WTC11 (cell line): Measurements from ENCODE around the gene NANP. TPM values are rescaled to one million over a fixed set of nuclear protein-coding genes. Genes with fewer than 3 reads are reported as not detected.
A peak's percentile ranks its signal among the peaks of the same experiment; 100 is the strongest.

Experiments used
- ATAC-seq: fragments of 200-7000 bp; cut with Tn5 transposase; 2 replicates; pipeline ENCODE4 v1.10.0; 2021; ENCODE audit warnings: mild to moderate bottlenecking, moderate library complexity
- CTCF ChIA-PET: fragments of 300-600 bp; sonication (Branson Sonifier 250); formaldehyde crosslinking; loops from one replicate; lab custom pipeline; 2021; ENCODE audit warnings: antibody characterized with exemption; lab: Charles Lee
- POLR2A ChIA-PET: fragments of 350-600 bp; sonication (Branson Sonifier 250); formaldehyde crosslinking; loops from one replicate; lab custom pipeline; 2021; ENCODE audit warnings: antibody characterized with exemption; lab: Charles Lee
- DNase-seq: peaks from one replicate; pipeline ENCODE4 v3.0.0; 2021; ENCODE audit warnings: low spot score
- H3K27ac Mint-ChIP-seq: 2 replicates; pipeline ENCODE4 v1.8.0; 2021; ENCODE audit warnings: mixed read lengths
- H3K27me3 Mint-ChIP-seq: 2 replicates; pipeline ENCODE4 v1.8.0; 2021; ENCODE audit warnings: low read depth, mild to moderate bottlenecking, moderate library complexity, mixed read lengths
- H3K36me3 Mint-ChIP-seq: 2 replicates; pipeline ENCODE4 v1.8.0; 2021; ENCODE audit warnings: mixed read lengths
- H3K4me1 Mint-ChIP-seq: 2 replicates; pipeline ENCODE4 v1.8.0; 2022; ENCODE audit warnings: mixed read lengths
- H3K4me3 Mint-ChIP-seq: 2 replicates; pipeline ENCODE4 v1.8.0; 2021; ENCODE audit warnings: mild to moderate bottlenecking, moderate library complexity, mixed read lengths
- H3K9me3 Mint-ChIP-seq: 2 replicates; pipeline ENCODE4 v1.8.0; 2021; ENCODE audit warnings: mixed read lengths
- ARID4B ChIP-seq: sonication (generic); formaldehyde crosslinking; IDR thresholded peaks from 2 replicates; pipeline ENCODE4 v1.8.0; 2023; ENCODE audit warnings: missing genetic modification reagents, mild to moderate bottlenecking, borderline replicate concordance
- CBFB ChIP-seq: sonication (generic); formaldehyde crosslinking; IDR thresholded peaks from 2 replicates; pipeline ENCODE4 v1.8.1; 2022; ENCODE audit warnings: mild to moderate bottlenecking, low read depth, missing genetic modification reagents
- FOXJ3 ChIP-seq: sonication (generic); formaldehyde crosslinking; IDR thresholded peaks from 2 replicates; pipeline ENCODE4 v1.9.0; 2021; ENCODE audit warnings: missing genetic modification reagents, mild to moderate bottlenecking, borderline replicate concordance
- FOXP4 ChIP-seq: sonication (generic); formaldehyde crosslinking; IDR thresholded peaks from 2 replicates; pipeline ENCODE4 v1.8.0; 2022; ENCODE audit warnings: mild to moderate bottlenecking, missing genetic modification reagents
- GRHL2 ChIP-seq: fragments of 250-450 bp; sonication (Bioruptor Pico); IDR thresholded peaks from 2 replicates; pipeline ENCODE4 v1.8.0; 2022; ENCODE audit warnings: mild to moderate bottlenecking, moderate library complexity; ENCODE audit not compliant: insufficient replicate concordance, severe bottlenecking
- IRF1 ChIP-seq: sonication (generic); formaldehyde crosslinking; IDR thresholded peaks from 2 replicates; pipeline ENCODE4 v1.8.0; 2023; ENCODE audit warnings: missing genetic modification reagents
- MLX ChIP-seq: sonication (generic); formaldehyde crosslinking; IDR thresholded peaks from 2 replicates; pipeline ENCODE4 v1.8.1; 2023; ENCODE audit warnings: mild to moderate bottlenecking, missing genetic modification reagents, moderate library complexity
- NR2C2 ChIP-seq: sonication (generic); formaldehyde crosslinking; IDR thresholded peaks from 2 replicates; pipeline ENCODE4 v1.8.0; 2022; ENCODE audit warnings: mild to moderate bottlenecking, missing genetic modification reagents
- PRRX2 ChIP-seq: fragments of 250-450 bp; sonication (Bioruptor Pico); IDR thresholded peaks from 2 replicates; pipeline ENCODE4 v1.8.0; 2021; ENCODE audit warnings: mild to moderate bottlenecking
- RORB ChIP-seq: fragments of 250-450 bp; sonication (Bioruptor Pico); IDR thresholded peaks from 2 replicates; pipeline ENCODE4 v1.9.0; 2021; ENCODE audit warnings: mild to moderate bottlenecking
- SMAD3 ChIP-seq: sonication (generic); formaldehyde crosslinking; IDR thresholded peaks from 2 replicates; pipeline ENCODE4 v1.8.0; 2022; ENCODE audit warnings: missing genetic modification reagents, mild to moderate bottlenecking, borderline replicate concordance
- SOX15 ChIP-seq: fragments of 250-450 bp; sonication (Bioruptor Pico); IDR thresholded peaks from 2 replicates; pipeline ENCODE4 v1.9.0; 2021; ENCODE audit warnings: mild to moderate bottlenecking
- TEAD4 ChIP-seq: sonication (generic); formaldehyde crosslinking; IDR thresholded peaks from 2 replicates; pipeline ENCODE4 v1.8.0; 2022; ENCODE audit warnings: mild to moderate bottlenecking, missing genetic modification reagents
- ZBTB21 ChIP-seq: sonication (generic); formaldehyde crosslinking; IDR thresholded peaks from 2 replicates; pipeline ENCODE4 v1.8.1; 2023; ENCODE audit warnings: mild to moderate bottlenecking, missing genetic modification reagents, borderline replicate concordance
- ZNF219 ChIP-seq: sonication (generic); formaldehyde crosslinking; IDR thresholded peaks from 2 replicates; pipeline ENCODE4 v1.8.0; 2023; ENCODE audit warnings: missing genetic modification reagents, mild to moderate bottlenecking, borderline replicate concordance
- ZNF396 ChIP-seq: fragments of 250-450 bp; sonication (Bioruptor Pico); IDR thresholded peaks from 2 replicates; pipeline ENCODE4 v1.8.0; 2021; ENCODE audit warnings: mild to moderate bottlenecking, moderate library complexity, borderline replicate concordance
- ZNF416 ChIP-seq: fragments of 250-450 bp; sonication (Bioruptor Pico); IDR thresholded peaks from 2 replicates; pipeline ENCODE4 v1.9.0; 2021; ENCODE audit warnings: mild to moderate bottlenecking, inconsistent platforms
- ZNF512 ChIP-seq: sonication (generic); formaldehyde crosslinking; IDR thresholded peaks from 2 replicates; pipeline ENCODE4 v1.8.1; 2022; ENCODE audit warnings: missing genetic modification reagents, borderline replicate concordance
- total RNA-seq: library from RNA; stranded (reverse); gene quantifications from 3 replicates; pipeline ENCODE4 v1.2.3, GENCODE V29; 2021
- TF ChIP-seq, protein P1 (sequence below): fragments of 250-450 bp; sonication (Bioruptor Pico); conservative IDR thresholded peaks from 2 replicates; pipeline ENCODE4 v1.9.0; 2021; ENCODE audit warnings: mild to moderate bottlenecking

Gene NANP
- total RNA-seq, 1 experiment from 2014 or later, result 4.8 TPM

DNA sequence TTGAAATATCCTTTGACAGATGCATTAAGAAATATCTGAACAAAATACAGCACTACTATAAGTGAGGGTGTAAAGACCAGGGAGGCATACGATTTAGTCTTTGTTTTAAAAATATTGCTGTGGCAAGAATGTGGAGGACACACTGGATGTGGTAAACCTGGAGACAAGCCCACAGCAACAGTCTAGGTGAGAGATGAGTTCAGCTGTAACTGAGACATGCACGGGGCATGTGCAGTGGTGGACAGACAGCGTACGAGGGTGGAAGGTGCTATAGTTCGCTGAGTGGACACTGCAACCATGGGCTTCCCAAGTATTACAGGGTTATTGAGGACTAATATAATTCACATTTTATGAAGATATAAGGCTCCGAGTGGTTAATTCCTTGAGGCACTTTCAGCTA lies 1.8 kb downstream of the NANP start:
- CTCF ChIA-PET, result interaction anchor here (1.3 kb wide), 1 partner anchor 81 kb away, joined by 4 read pairs; no protein-coding TSS in a partner anchor
- peaks cover 34% of the 10 kb centered on the region for H3K4me1 Mint-ChIP-seq
- peaks cover 43% of the 10 kb centered on the region for H3K27me3 Mint-ChIP-seq
- H3K4me3 Mint-ChIP-seq, result peak overlapping the region; percentile 77
- H3K9me3 Mint-ChIP-seq, result peaks cover 6% of the 10 kb centered on the region; the same call in 1 of the 2 replicates
- DNase-seq, result no peak
- H3K27ac Mint-ChIP-seq, result no peak overlapping the region
- no peak for TF ChIP-seq RORB (CRISPR knock-in tag)
- TF ChIP-seq ARID4B (CRISPR knock-in tag), result no peak
- TF ChIP-seq, protein P1, sequence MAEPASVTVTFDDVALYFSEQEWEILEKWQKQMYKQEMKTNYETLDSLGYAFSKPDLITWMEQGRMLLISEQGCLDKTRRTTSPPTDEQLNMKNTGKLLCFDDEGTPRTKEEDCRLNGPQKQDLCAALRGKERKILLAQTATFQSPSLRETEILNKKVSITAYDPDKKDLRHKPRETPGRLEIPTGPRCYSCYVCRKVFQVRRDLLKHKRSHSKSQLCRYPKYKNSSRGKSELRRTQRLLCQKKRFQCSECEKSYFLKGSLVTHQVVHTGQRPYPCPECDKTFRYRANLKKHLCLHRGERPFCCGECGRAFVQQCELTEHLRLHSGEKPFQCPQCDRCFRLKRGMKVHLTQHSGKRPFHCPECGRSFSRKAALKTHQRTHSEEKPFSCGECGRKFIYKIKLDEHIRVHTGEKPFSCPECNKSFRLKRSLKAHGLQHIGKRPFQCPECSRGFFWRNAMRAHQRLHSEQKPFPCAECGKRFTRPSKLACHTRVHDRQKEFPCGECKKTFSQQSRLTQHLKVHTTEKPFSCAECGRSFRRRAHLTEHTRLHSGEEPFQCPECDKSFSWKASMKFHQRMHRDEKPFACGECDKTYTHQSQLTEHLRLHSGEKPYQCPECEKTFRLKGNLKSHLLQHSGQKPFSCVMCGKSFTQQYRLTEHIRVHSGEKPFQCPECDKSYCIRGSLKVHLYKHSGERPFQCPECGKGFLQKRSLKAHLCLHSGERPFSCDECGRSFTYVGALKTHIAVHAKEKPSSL (CRISPR knock-in tag), result no peak
- TF ChIP-seq, all 79 proteins: peak for 0
- ATAC-seq, result no peak
- peaks cover 3% of the 10 kb centered on the region for H3K36me3 Mint-ChIP-seq
- POLR2A ChIA-PET, result no interaction called here

GRCh38 chr20:25619514-25619913 lies 4.3 kb downstream of the NANP start:
- no peak overlapping the region for H3K27ac Mint-ChIP-seq
- ChIA-PET POLR2A (no interaction called here), CTCF (interaction anchor here (1.2 kb wide), 1 partner anchor 149 kb away, joined by 4 read pairs; no protein-coding TSS in a partner anchor)
- no peaks in the 10 kb centered on the region for H3K9me3 Mint-ChIP-seq
- H3K4me3 Mint-ChIP-seq, result no peak overlapping the region
- no peak for DNase-seq
- peaks cover 26% of the 10 kb centered on the region for H3K4me1 Mint-ChIP-seq
- peaks cover 3% of the 10 kb centered on the region for H3K36me3 Mint-ChIP-seq
- no peak for ATAC-seq
- peaks cover 30% of the 10 kb centered on the region for H3K27me3 Mint-ChIP-seq
- TF ChIP-seq ZNF416 (CRISPR knock-in tag), result no peak
- no peak for TF ChIP-seq ZNF396
- no peak for TF ChIP-seq IRF1 (CRISPR knock-in tag)
- no peak for TF ChIP-seq CBFB
- no peak for TF ChIP-seq FOXJ3 (CRISPR knock-in tag)
- TF ChIP-seq MLX (CRISPR knock-in tag), result no peak
- TF ChIP-seq SOX15 (CRISPR knock-in tag), result no peak
- no peak for TF ChIP-seq PRRX2 (CRISPR knock-in tag)
- TF ChIP-seq GRHL2 (CRISPR knock-in tag), result no peak
- no peak for TF ChIP-seq SMAD3 (CRISPR knock-in tag)

DNA sequence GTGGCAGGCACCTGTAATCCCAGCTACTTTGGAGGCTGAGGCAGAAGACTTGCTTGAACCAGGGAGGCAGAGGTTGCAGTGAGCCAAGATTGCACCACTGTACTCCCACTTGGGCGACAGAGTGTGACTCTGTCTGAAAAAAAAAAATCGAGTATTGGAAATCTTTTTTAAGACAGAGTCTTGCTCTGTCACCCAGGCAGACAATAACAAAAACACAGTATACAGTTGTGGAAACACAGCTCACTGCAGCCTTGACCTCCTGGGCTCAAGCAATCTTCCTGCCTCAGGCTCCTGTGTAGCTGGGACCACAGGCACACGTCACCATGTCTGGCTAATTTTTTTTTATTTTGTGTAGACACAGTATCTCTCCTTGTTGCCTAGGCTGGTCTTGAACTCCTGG lies 15.0 kb downstream of the NANP start:
- DNase-seq (no peak), ATAC-seq (no peak)
- ChIA-PET CTCF (no interaction called here), POLR2A (no interaction called here)
- H3K36me3 Mint-ChIP-seq, result no peaks in the 10 kb centered on the region
- H3K4me1 Mint-ChIP-seq, result no peaks in the 10 kb centered on the region
- no peak overlapping the region for H3K27ac Mint-ChIP-seq
- H3K9me3 Mint-ChIP-seq, result no peaks in the 10 kb centered on the region
- H3K4me3 Mint-ChIP-seq, result no peak overlapping the region
- no peaks in the 10 kb centered on the region for H3K27me3 Mint-ChIP-seq
- TF ChIP-seq TEAD4 (no peak), ZBTB21 (no peak), ZNF219 (CRISPR knock-in tag) (no peak), NR2C2 (CRISPR knock-in tag) (no peak), FOXP4 (CRISPR knock-in tag) (no peak), ZNF512 (CRISPR knock-in tag) (no peak)
